Kidney epithelial cell (primary cell): Measurements from ENCODE around the gene ZNF407. TPM values are rescaled to one million over a fixed set of nuclear protein-coding genes. Genes with fewer than 3 reads are reported as not detected.

Source experiments
- DNase-seq: peaks from one replicate; pipeline ENCODE4 v3.0.0-alpha.2; 2010; ENCODE audit warnings: low read depth
- H3K27me3 ChIP-seq: 2 replicates; pipeline ENCODE4 v1.6.0; 2011; ENCODE audit warnings: low read length; ENCODE audit not compliant: control insufficient read depth, insufficient read depth
- H3K36me3 ChIP-seq: 2 replicates; pipeline ENCODE4 v1.5.1; 2011; ENCODE audit warnings: low read length; ENCODE audit not compliant: control insufficient read depth, insufficient read depth
- H3K4me3 ChIP-seq: 2 replicates; pipeline ENCODE4 v1.5.1; 2011; ENCODE audit warnings: low read depth, mild to moderate bottlenecking, control low read depth, low read length
- total RNA-seq: library from RNA; depleted of rRNA; stranded (reverse); fragments of >200 nt; gene quantifications from 2 replicates; pipeline ENCODE4 v1.2.3, GENCODE V29; 2015
- TF ChIP-seq, protein P1 (sequence below): IDR thresholded peaks from 2 replicates; pipeline ENCODE4 v1.5.1; 2011; ENCODE audit warnings: mild to moderate bottlenecking, moderate library complexity, low read length, control low read depth, inconsistent platforms; ENCODE audit not compliant: insufficient read depth, poor library complexity, severe bottlenecking

Gene ZNF407
- total RNA-seq, 1 donor from 2014 or later = 8.2 TPM

DNA sequence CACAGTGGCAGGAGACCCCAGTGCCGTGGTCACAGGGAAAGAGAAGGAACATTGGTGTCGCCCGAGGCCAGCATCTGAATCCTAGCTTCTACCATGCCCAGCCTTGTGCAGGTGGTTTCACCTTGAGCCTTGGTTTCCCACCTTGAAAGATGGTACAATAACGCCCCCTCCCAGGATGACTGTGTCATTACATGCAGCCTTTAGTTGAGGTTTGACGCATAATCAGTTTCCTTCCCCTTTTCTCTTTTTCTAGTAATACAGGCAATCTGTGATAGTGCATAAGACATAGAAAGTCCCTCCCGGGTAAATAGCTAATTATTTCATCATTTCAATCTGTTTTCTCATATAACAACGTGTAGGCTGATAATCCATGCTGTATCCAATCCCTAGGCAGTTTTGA is 29.8 kb upstream of the ZNF407 start:
- no peak for DNase-seq
- H3K36me3 ChIP-seq = no peaks in the 10 kb centered on the region
- TF ChIP-seq, protein P1, sequence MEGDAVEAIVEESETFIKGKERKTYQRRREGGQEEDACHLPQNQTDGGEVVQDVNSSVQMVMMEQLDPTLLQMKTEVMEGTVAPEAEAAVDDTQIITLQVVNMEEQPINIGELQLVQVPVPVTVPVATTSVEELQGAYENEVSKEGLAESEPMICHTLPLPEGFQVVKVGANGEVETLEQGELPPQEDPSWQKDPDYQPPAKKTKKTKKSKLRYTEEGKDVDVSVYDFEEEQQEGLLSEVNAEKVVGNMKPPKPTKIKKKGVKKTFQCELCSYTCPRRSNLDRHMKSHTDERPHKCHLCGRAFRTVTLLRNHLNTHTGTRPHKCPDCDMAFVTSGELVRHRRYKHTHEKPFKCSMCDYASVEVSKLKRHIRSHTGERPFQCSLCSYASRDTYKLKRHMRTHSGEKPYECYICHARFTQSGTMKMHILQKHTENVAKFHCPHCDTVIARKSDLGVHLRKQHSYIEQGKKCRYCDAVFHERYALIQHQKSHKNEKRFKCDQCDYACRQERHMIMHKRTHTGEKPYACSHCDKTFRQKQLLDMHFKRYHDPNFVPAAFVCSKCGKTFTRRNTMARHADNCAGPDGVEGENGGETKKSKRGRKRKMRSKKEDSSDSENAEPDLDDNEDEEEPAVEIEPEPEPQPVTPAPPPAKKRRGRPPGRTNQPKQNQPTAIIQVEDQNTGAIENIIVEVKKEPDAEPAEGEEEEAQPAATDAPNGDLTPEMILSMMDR = no peak
- H3K4me3 ChIP-seq = no peak overlapping the region
- H3K27me3 ChIP-seq = no peaks in the 10 kb centered on the region

DNA sequence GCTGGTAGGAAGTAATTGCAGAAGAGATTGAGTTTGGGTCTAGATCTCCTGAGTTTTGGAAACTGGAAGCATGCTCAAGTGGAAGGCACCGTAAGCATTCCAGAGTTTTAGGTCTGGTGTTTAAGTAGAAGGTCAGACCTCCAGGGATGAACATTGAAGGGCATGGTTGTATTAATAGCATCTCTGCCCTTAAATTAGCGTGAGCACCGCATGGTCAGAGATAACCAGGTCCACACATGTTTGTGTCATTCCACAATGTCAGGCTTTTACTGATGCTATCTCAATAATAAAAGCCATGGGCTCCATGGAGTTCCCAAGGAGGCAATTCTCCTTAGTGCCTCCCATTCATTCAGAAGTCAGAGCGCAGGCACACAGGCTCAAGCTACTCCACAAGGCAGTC is 28.3 kb upstream of the ZNF407 start:
- no peaks in the 10 kb centered on the region for H3K36me3 ChIP-seq
- no peak overlapping the region for H3K4me3 ChIP-seq
- TF ChIP-seq, protein P1 = no peak
- no peak for DNase-seq
- H3K27me3 ChIP-seq = no peaks in the 10 kb centered on the region

DNA sequence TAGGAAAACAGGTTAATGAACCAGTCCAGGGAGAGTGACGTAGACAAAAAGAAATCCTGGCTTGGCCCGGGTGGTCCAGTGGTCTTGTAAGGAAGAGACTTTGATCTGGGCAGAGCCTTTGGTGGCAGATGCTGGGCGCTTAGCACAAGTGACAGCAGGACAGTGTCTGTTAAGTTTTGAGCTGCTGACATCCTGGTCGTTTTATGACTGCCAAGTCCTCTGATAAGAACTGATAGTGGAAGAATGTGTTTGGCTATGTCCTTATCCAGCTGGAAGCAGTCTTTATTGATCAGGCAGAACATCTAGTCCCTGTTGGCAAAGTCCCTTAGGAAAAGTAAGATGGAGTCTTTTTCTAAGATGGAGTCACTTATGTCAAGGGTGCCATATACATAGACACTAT is 27.4 kb upstream of the ZNF407 start:
- Histone ChIP-seq H3K4me3 (no peak overlapping the region), H3K27me3 (no peaks in the 10 kb centered on the region), H3K36me3 (no peaks in the 10 kb centered on the region)
- DNase-seq = no peak
- TF ChIP-seq, protein P1 = no peak

DNA sequence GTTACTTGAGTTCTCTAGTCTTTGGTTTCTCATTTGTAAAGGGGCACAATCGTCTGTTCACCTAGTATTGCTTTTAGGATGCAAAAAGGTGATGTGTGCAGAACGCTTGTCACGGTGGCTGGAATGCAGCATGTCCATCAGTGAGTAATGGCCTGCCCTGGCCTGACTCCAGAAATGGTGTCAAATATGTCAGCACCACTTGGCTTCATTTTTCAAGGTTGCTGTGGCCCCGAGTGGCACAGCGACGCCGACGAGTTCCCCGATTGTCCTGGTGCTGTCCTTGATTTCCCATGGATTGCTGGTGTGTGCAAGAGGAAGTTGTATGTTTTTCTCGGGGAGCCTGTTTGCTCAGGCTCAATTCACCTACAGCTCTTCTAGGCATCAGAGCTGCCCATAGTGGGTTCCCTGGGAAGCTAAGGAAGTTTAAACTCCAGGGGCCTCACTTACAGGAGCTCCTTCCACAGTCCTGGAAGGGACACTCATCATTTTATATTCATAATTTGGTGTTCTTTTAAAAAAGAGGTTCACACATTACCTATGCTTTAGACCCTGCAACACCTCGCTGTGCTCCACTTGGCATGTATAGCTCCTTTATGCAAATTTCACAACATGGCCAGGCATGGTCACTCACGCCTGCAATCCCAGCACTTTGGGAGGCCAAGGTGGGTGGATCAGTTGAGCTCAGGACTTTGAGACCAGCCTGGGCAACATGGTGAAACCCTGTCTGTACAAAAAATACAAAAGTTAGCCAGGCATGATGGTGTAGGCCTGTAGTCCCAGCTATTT is 25.6 kb upstream of the ZNF407 start:
- no peak for DNase-seq
- TF ChIP-seq, protein P1 = no peak
- no peaks in the 10 kb centered on the region for H3K27me3 ChIP-seq
- no peak overlapping the region for H3K4me3 ChIP-seq
- H3K36me3 ChIP-seq = no peaks in the 10 kb centered on the region

DNA sequence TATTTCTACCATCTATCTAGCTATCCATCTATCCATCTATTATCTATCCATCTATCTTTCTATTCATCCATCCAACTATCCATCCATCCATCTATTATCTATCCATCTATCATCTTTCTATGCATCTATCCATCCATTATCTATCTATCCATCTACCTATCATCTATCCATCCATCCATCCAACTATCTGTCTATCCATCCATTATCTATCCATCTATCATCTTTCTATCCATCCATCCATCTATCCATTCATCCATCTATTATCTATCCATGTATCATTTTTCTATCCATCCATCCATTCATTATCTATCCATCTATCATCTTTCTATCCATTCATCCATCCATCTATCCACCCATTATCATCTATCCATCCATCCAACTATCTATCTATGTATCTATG is 24.6 kb upstream of the ZNF407 start:
- H3K27me3 ChIP-seq = no peaks in the 10 kb centered on the region
- no peak for DNase-seq
- TF ChIP-seq, protein P1 = no peak
- H3K36me3 ChIP-seq = no peaks in the 10 kb centered on the region
- no peak overlapping the region for H3K4me3 ChIP-seq

DNA sequence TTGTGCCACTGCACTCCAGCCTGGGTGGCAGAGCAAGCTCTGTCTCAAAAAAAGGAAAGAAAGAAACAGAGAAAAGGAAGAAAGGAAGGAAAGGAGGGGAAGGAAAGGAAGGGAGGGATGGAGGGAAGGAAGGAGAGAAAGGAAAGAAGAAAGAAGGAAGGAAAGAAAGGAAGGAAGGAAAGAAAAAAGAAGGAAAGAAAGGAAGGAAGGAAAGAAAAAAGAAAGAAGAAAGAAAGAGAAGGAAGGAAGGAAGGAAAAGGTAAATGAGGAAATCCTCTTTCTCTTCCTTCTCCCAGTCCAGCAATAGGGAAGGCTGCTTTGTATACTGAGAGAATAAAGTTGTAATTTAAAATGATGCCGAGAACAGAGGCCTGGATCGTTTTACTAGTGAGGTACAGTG is 22.8 kb upstream of the ZNF407 start:
- TF ChIP-seq, protein P1 = no peak
- DNase-seq = no peak
- H3K4me3 ChIP-seq = no peak overlapping the region
- H3K27me3 ChIP-seq = no peaks in the 10 kb centered on the region
- no peaks in the 10 kb centered on the region for H3K36me3 ChIP-seq
